Measurements from ENCODE around the gene NOC2L. TPM values are rescaled to one million over a fixed set of nuclear protein-coding genes. Genes with fewer than 3 reads are reported as not detected.
"Not testable (repeated sequence)": the region's sequence is repeated elsewhere in the genome, so short reads cannot be mapped to it uniquely, and the experiment has no call there.

NOC2L gene
- total and polyA plus RNA-seq, 9 of the 15 experiments (the other 6 are each of a cell fraction or from before 2014, with no cell fraction given): 4.0 to 410 (median 200) TPM

DNA sequence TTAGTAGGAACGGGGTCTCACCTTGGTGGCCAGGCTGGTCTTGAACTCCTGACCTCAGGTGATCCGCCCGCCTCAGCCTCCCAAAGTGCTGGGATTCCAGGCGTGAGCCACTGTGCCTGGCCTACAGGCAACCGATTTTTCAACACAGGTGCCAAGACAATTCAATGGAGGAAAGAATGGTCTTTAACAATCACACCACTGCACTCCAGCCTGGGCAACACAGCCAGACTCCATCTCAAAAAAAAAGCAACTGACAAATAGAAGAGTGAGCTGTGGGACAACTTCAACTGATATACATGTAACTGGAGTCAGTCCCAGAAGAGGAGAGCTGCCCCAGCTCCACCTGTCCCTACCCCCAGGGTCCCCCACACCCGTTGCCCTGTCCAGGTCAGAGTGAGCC lies 35.5 kb upstream of the NOC2L start:
- in situ Hi-C loops (cut with MboI); ATAC-seq; CTCF ChIA-PET (ENCODE audit: low intra/inter-chr PET ratio); H4K20me1 ChIP-seq (replicated peaks; ENCODE audit: control insufficient read depth, insufficient read depth, low read length); DNase-seq (ENCODE audit: extremely low read depth in 1 of 4, low spot score in 3 of 4); H3K9me3 ChIP-seq (replicated peaks; ENCODE audit: control insufficient read depth, insufficient read depth, low read depth, low read length); H3K79me2 ChIP-seq (ENCODE audit: control insufficient read depth, insufficient read depth, low read length); FAIRE-seq; H3K27ac ChIP-seq (ENCODE audit: extremely low read depth, low read depth, low read length); BruUV-seq (replicated peaks); H3K4me2 ChIP-seq (ENCODE audit: insufficient read depth, low read length); H3K9me1 ChIP-seq (ENCODE audit: control insufficient read depth, insufficient read depth, low read length); intact Hi-C loops (cut with micrococcal nuclease); H3K36me3 ChIP-seq (ENCODE audit: control insufficient read depth, insufficient read depth, low read length); H3K4me3 ChIP-seq; H2AFZ ChIP-seq (ENCODE audit: low read depth, low read length); H3K9ac ChIP-seq (ENCODE audit: insufficient read depth in 1 of 2, low read depth in 2 of 2, low read length in 2 of 2): not testable (repeated sequence)
- WGBS (ENCODE audit: insufficient coverage, low coverage, missing lambda C conversion rate): 19% methylated on average over 5 of the region's 6 CpGs
- POLR2A ChIA-PET: interaction anchor here (0.7 to 1.5 kb wide), 2 partner anchors 11 to 52 kb away, joined by 3 to 5 read pairs; no protein-coding TSS in a partner anchor
- TF ChIP-seq ZNF121 (CRISPR knock-in tag; conservative IDR thresholded peaks at IDR 0.05): 0 out of 2 replicates have a peak, but pooled peaks have one; percentile 40
- Histone ChIP-seq H3K27me3 (ENCODE audit: control insufficient read depth in 2 of 2, insufficient read depth in 2 of 2, low read length in 2 of 2) (peaks cover 2 to 15% of the 10 kb centered on the region in 2 experiments; a peak in 4 of 5 replicates), H3K4me1 (replicated peaks in 1 of 2; ENCODE audit: control insufficient read depth in 2 of 2, insufficient read depth in 2 of 2, low read length in 2 of 2) (peaks cover 0 to 45% of the 10 kb centered on the region in 2 experiments; a peak in 3 of 5 replicates)

DNA sequence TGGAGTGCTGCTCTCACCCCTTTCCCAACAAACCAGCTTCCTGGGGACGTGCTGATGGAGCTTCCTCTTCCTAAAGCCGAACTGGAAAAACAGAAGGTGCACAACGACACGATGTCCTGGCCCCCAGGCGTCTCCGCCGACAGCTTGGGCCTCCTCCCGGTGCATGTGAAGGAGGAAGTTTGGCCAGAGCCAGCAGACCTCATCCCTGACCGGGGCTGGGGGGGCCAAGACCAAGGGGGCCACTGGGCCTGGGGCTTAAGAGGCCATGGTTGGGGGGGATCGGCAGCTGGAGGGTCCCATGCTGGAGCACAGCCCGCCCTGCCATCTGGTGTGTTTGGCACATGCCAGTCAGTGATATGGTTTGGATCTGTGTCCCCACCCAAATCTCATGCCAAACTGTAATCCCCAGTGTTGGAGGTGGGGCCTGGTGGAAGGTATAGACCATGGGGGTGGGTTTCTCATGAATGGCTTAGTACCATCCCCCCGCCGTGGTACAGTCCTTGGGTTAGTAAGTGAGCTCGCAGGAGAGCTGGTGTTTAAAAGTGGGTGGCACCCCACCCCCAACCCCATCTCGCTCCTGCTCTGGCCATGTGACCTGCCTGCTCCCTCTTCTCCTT lies 34.4 kb upstream of the NOC2L start:
- no peak overlapping the region for H3K4me2 ChIP-seq (ENCODE audit: insufficient read depth, low read length)
- ATAC-seq (no peak), DNase-seq (ENCODE audit: extremely low read depth in 1 of 4, low spot score in 3 of 4) (no peak), FAIRE-seq (no peak)
- intact Hi-C loops (cut with micrococcal nuclease) (no loop called here), in situ Hi-C loops (cut with MboI) (no loop called here)
- BruUV-seq (replicated peaks): no TSS peak
- H3K27ac ChIP-seq (ENCODE audit: extremely low read depth, low read depth, low read length): no peak overlapping the region
- WGBS (ENCODE audit: insufficient coverage, low coverage, missing lambda C conversion rate): 12% methylated on average over 14 of the region's 15 CpGs
- H4K20me1 ChIP-seq (replicated peaks; ENCODE audit: control insufficient read depth, insufficient read depth, low read length): peaks cover 9% of the 10 kb centered on the region; the same call in 1 of the 2 replicates
- TF ChIP-seq ZFP30 (CRISPR knock-in tag; IDR thresholded peaks at IDR 0.05; ENCODE audit: borderline replicate concordance): no peak
- TF ChIP-seq SRSF9 (IDR thresholded peaks at IDR 0.05; ENCODE audit: borderline replicate concordance, low read depth, low read length): no peak
- 0 out of 2 replicates have a peak, but pooled peaks have one; percentile 20 for TF ChIP-seq ZBTB7A (IDR thresholded peaks at IDR 0.05; ENCODE audit: borderline replicate concordance, control insufficient read depth, low read depth, low read length)
- ChIA-PET CTCF (ENCODE audit: low intra/inter-chr PET ratio) (interaction anchor here (0.9 kb wide), 1 partner anchor 9 kb away, joined by 3 read pairs; no protein-coding TSS in a partner anchor), POLR2A (interaction anchor here (1.1 to 1.4 kb wide), 2 partner anchors 12 to 13 kb away, joined by 4 to 7 read pairs; partner anchors contain the start of gene PERM1)
- H2AFZ ChIP-seq (ENCODE audit: low read depth, low read length): no peak overlapping the region
- H3K27me3 ChIP-seq (ENCODE audit: control insufficient read depth in 2 of 2, insufficient read depth in 2 of 2, low read length in 2 of 2): peaks cover 10 to 18% of the 10 kb centered on the region in 2 experiments; a peak in 4 of 5 replicates
- H3K4me3 ChIP-seq: no peak overlapping the region
- H3K79me2 ChIP-seq (ENCODE audit: control insufficient read depth, insufficient read depth, low read length): no peaks in the 10 kb centered on the region
- H3K9me1 ChIP-seq (ENCODE audit: control insufficient read depth, insufficient read depth, low read length): no peaks in the 10 kb centered on the region
- no peaks in the 10 kb centered on the region for H3K36me3 ChIP-seq (ENCODE audit: control insufficient read depth, insufficient read depth, low read length)
- peaks cover 0 to 35% of the 10 kb centered on the region in 2 experiments; a peak in 3 of 5 replicates for H3K4me1 ChIP-seq (replicated peaks in 1 of 2; ENCODE audit: control insufficient read depth in 2 of 2, insufficient read depth in 2 of 2, low read length in 2 of 2)
- H3K9me3 ChIP-seq (replicated peaks; ENCODE audit: control insufficient read depth, insufficient read depth, low read depth, low read length): no peaks in the 10 kb centered on the region
- no peak overlapping the region; a peak in 1 of 4 replicates for H3K9ac ChIP-seq (ENCODE audit: insufficient read depth in 1 of 2, low read depth in 2 of 2, low read length in 2 of 2)
